ENCODE results near the gene FGF12. TPM values are rescaled to one million over a fixed set of nuclear protein-coding genes. Genes with fewer than 3 reads are reported as not detected.

Gene FGF12
- total and polyA plus RNA-seq, 11 donors = 21.8 to 420 (median 265) TPM

DNA sequence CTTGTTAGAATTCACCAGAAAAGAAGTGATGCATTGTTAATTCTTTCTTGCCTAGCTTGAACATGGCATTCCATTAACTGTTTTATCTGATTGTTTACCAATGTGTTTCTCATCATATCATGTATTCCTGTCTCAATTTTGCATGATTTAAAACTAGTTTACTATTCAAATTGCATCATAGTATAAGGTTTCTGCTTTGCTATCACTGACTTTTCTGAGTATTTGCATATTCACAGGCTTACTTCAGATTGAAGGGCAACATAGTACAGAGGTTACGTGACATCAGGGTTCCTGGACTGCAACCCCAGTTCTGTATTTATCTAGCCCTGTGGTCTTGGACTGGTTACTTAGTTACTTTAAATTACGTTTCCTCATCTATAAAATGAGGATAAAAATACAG, 561.8 kb downstream of the FGF12 start:
- no peak for TF ChIP-seq POLR2A (IDR thresholded peaks at IDR 0.05)
- no peak for TF ChIP-seq CTCF (IDR thresholded peaks at IDR 0.05)
- H3K36me3 ChIP-seq = peaks cover 0 to 13% (median 0%) of the 10 kb centered on the region in 9 donors
- no peak for ATAC-seq
- no peaks in the 10 kb centered on the region for H3K9me3 ChIP-seq
- no peaks in the 10 kb centered on the region for H3K27me3 ChIP-seq
- intact Hi-C loops (cut with DNase I) = no loop called here
- WGBS, 4 donors = 62 to 82% (median 80%) methylated on average over 2 of the region's 2 CpGs
- no peak for DNase-seq
- H3K27ac ChIP-seq = no peak overlapping the region
- H3K4me1 ChIP-seq = peaks cover 0 to 9% (median 0%) of the 10 kb centered on the region in 12 donors
- H3K4me3 ChIP-seq = no peak overlapping the region

GRCh38 chr3:192161661-192162060, 565.7 kb downstream of the FGF12 start:
- no peaks in the 10 kb centered on the region for H3K27me3 ChIP-seq

GRCh38 chr3:192156382-192156781, 571.0 kb downstream of the FGF12 start:
- no peak overlapping the region for H3K4me3 ChIP-seq
- no peaks in the 10 kb centered on the region for H3K4me1 ChIP-seq
- ATAC-seq = no peak
- no peaks in the 10 kb centered on the region for H3K9me3 ChIP-seq
- H3K27me3 ChIP-seq = no peaks in the 10 kb centered on the region
- H3K27ac ChIP-seq = no peak overlapping the region
- intact Hi-C loops (cut with DNase I) = no loop called here
- no peak for DNase-seq
- TF ChIP-seq CTCF (IDR thresholded peaks at IDR 0.05) (no peak), POLR2A (IDR thresholded peaks at IDR 0.05) (no peak)
- 63 to 74% (median 71%) methylated on average over 1 of the region's 1 CpG for WGBS, 4 donors
- H3K36me3 ChIP-seq = no peaks in the 10 kb centered on the region

More at GRCh38 chr3:192161661-192162060, 565.7 kb downstream of the FGF12 start:
- Histone ChIP-seq H3K9me3 (no peaks in the 10 kb centered on the region), H3K4me3 (no peak overlapping the region), H3K27ac (no peak overlapping the region), H3K36me3 (no peaks in the 10 kb centered on the region), H3K4me1 (no peaks in the 10 kb centered on the region)
- ATAC-seq (no peak), DNase-seq (no peak)
- WGBS, 4 donors = 81 to 88% (median 84%) methylated on average over 1 of the region's 1 CpG
- intact Hi-C loops (cut with DNase I) = no loop called here
- no peak for TF ChIP-seq POLR2A (IDR thresholded peaks at IDR 0.05)
- TF ChIP-seq CTCF (IDR thresholded peaks at IDR 0.05) = no peak

DNA sequence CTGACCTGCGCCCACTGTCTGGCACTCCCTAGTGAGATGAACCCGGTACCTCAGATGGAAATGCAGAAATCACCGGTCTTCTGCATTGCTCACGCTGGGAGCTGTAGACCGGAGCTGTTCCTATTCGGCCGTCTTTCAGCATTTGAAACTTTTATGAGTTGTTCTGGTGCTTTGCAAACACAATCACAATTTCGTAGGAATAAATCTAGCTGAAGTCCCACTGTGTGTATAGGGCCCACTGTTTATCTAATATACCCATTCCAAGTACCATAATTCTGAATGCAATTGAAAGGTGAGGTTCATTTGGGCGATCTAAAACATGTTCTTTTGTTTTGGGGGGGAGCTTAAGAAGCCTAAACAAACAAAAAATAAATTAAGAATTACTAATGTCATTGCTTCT, 572.1 kb downstream of the FGF12 start:
- DNase-seq (no peak), ATAC-seq (no peak)
- no peaks in the 10 kb centered on the region for H3K4me1 ChIP-seq
- no peaks in the 10 kb centered on the region for H3K36me3 ChIP-seq
- intact Hi-C loops (cut with DNase I) = no loop called here
- TF ChIP-seq CTCF (IDR thresholded peaks at IDR 0.05) (no peak), POLR2A (IDR thresholded peaks at IDR 0.05) (no peak)
- no peaks in the 10 kb centered on the region for H3K9me3 ChIP-seq
- 46 to 55% (median 52%) methylated on average over 8 to 9 of the region's 9 CpGs for WGBS, 4 donors
- no peaks in the 10 kb centered on the region for H3K27me3 ChIP-seq
- H3K27ac ChIP-seq = no peak overlapping the region
- H3K4me3 ChIP-seq = peak overlapping the region in 9 of 12 donors; percentile 7 to 43 (median 33)
